SK-N-SH (cell line): ENCODE data around the gene TBC1D2B. TPM values are rescaled to one million over a fixed set of nuclear protein-coding genes. Genes with fewer than 3 reads are reported as not detected.
A peak's percentile ranks its signal among the peaks of the same experiment; 100 is the strongest.

Experiments used
- CTCF ChIA-PET: fragments of 300-600, 350-600 bp; formaldehyde crosslinking; extraction: SDS; loops from one replicate; lab custom pipeline; 2021; lab: Yijun Ruan, JAX
- POLR2A ChIA-PET: fragments of 350-600 bp; sonication (Branson Sonifier 250); formaldehyde crosslinking; extraction: SDS; loops from one replicate; lab custom pipeline; 2020; ENCODE audit warnings: antibody characterized with exemption, inconsistent platforms; lab: Yijun Ruan, JAX
- DNase-seq: peaks from one replicate; pipeline ENCODE4 v3.0.0; 2012
- H2AFZ ChIP-seq: fragments of 200-600 bp; sonication (generic); 2 replicates; pipeline ENCODE4 v1.8.1; 2016; ENCODE audit warnings: antibody characterized with exemption, mild to moderate bottlenecking, low read depth
- H3F3A ChIP-seq: fragments of 200-600 bp; sonication (generic); replicated peaks from 2 replicates; pipeline ENCODE3; 2016; ENCODE audit warnings: antibody characterized with exemption, mild to moderate bottlenecking; ENCODE audit not compliant: insufficient read depth
- H3K27ac ChIP-seq, 2 experiments: fragments of 200-500 bp in 1 of 2; fragments of 200-600 bp in 1 of 2; sonication (Bioruptor generic) in 1 of 2; sonication (generic), shearing (Covaris generic) in 1 of 2; 2 replicates each; pipeline versions ENCODE4 v1.5.1 to v1.6.1; 2014 to 2016; ENCODE audit warnings: low read depth in 2 of 2, inconsistent platforms in 1 of 2, low read length in 1 of 2, mild to moderate bottlenecking in 1 of 2, mixed read lengths in 1 of 2
- H3K27me3 ChIP-seq: fragments of 200-600 bp; sonication (generic), shearing (Covaris generic); 2 replicates; pipeline ENCODE4 v1.6.1; 2016; ENCODE audit warnings: mixed run types; ENCODE audit not compliant: insufficient read depth
- H3K36me3 ChIP-seq, 2 experiments: fragments of 200-500 bp in 1 of 2; fragments of 200-600 bp in 1 of 2; sonication (Bioruptor generic) in 1 of 2; sonication (generic) in 1 of 2; replicated peaks in 1 of 2; 2 replicates each; pipeline versions ENCODE3 to v1.5.1; 2014 to 2016; ENCODE audit warnings: low read length in 1 of 2, mild to moderate bottlenecking in 1 of 2; ENCODE audit not compliant: insufficient read depth in 2 of 2, control insufficient read depth in 1 of 2
- H3K4me1 ChIP-seq, 2 experiments: fragments of 200-500 bp in 1 of 2; fragments of 200-600 bp in 1 of 2; sonication (Bioruptor generic) in 1 of 2; sonication (generic), shearing (Covaris generic) in 1 of 2; 2 replicates each; pipeline versions ENCODE4 v1.5.1 to v1.6.1; 2014 to 2016; ENCODE audit warnings: low read depth in 1 of 2, low read length in 1 of 2, mixed run types in 1 of 2; ENCODE audit not compliant: insufficient read depth in 2 of 2, control insufficient read depth in 1 of 2
- H3K4me2 ChIP-seq: fragments of 200-600 bp; sonication (generic), shearing (Covaris generic); 2 replicates; pipeline ENCODE4 v1.6.1; 2017; ENCODE audit warnings: mixed run types
- H3K4me3 ChIP-seq, 2 experiments: fragments of 200-500 bp in 1 of 2; fragments of 200-600 bp in 1 of 2; sonication (Bioruptor generic) in 1 of 2; sonication (generic), shearing (Covaris generic) in 1 of 2; 2 replicates each; pipeline versions ENCODE4 v1.5.1 to v1.8.1; 2014 to 2016; ENCODE audit warnings: low read depth in 2 of 2, inconsistent platforms in 1 of 2, low read length in 1 of 2, mild to moderate bottlenecking in 1 of 2, mixed read lengths in 1 of 2, moderate library complexity in 1 of 2
- H3K79me2 ChIP-seq: fragments of 200-600 bp; sonication (generic); 2 replicates; pipeline ENCODE4 v1.8.1; 2017; ENCODE audit warnings: mild to moderate bottlenecking; ENCODE audit not compliant: insufficient read depth
- H3K9ac ChIP-seq: fragments of 200-600 bp; sonication (generic); 2 replicates; pipeline ENCODE4 v1.6.1; 2017; ENCODE audit warnings: mixed run types
- H3K9me2 ChIP-seq: fragments of 200-600 bp; sonication (generic); 2 replicates; pipeline ENCODE4 v1.6.1; 2017; ENCODE audit warnings: mixed run types
- H3K9me3 ChIP-seq: fragments of 200-600 bp; sonication (generic); 2 replicates; pipeline ENCODE4 v1.6.1; 2017; ENCODE audit warnings: mixed run types, mild to moderate bottlenecking, moderate library complexity
- H4K20me1 ChIP-seq: fragments of 200-600 bp; sonication (generic); 2 replicates; pipeline ENCODE4 v1.6.1; 2017; ENCODE audit warnings: mild to moderate bottlenecking, mixed run types; ENCODE audit not compliant: insufficient read depth
- IRF3 ChIP-seq: fragments of 150-350 bp; IDR thresholded peaks from 2 replicates; pipeline ENCODE4 v1.6.1; 2016; ENCODE audit warnings: mild to moderate bottlenecking, low read depth, low read length
- MAX ChIP-seq: IDR thresholded peaks from 2 replicates; pipeline ENCODE4 v1.4.0; 2012; ENCODE audit warnings: low read depth
- REST ChIP-seq: IDR thresholded peaks from 2 replicates; pipeline ENCODE4 v1.6.1; 2012; ENCODE audit warnings: mild to moderate bottlenecking, low read depth, low read length, moderate library complexity
- TCF12 ChIP-seq: IDR thresholded peaks from 2 replicates; pipeline ENCODE4 v1.4.0; 2012
- USF1 ChIP-seq: IDR thresholded peaks from 2 replicates; pipeline ENCODE4 v1.4.0; 2012; ENCODE audit warnings: low read depth, borderline replicate concordance
- WGBS: methylation state at CpG from one replicate; pipeline ENCODE4 v1.1.6; 2017; ENCODE audit warnings: low lambda C conversion rate; 5-methylcytosine and 5-hydroxymethylcytosine counted together
- polyA plus RNA-seq, 3 experiments: library from polyadenylated mRNA; depleted of rRNA; stranded (reverse); fragments of >200 nt; gene quantifications; 2 replicates each; pipeline ENCODE4 v1.2.3, GENCODE V29; 2012

The TBC1D2B gene
- polyA plus RNA-seq, 1 of the 3 experiments (the other 2 are of a cell fraction): 19.0 TPM

GRCh38 chr15:78064544-78064943, 13.0 kb downstream of the TBC1D2B start:
- Histone ChIP-seq H3K4me2 (peak overlapping the region; percentile 57), H3F3A (peaks cover 27% of the 10 kb centered on the region), H3K9me2 (no peaks in the 10 kb centered on the region), H3K27me3 (no peaks in the 10 kb centered on the region), H3K9me3 (no peaks in the 10 kb centered on the region), H3K79me2 (peaks cover 93% of the 10 kb centered on the region), H3K4me3 (no peak overlapping the region; a peak in 1 of 4 replicates), H3K4me1 (peaks cover 63 to 65% of the 10 kb centered on the region in 2 experiments), H3K36me3 (no peaks in the 10 kb centered on the region), H4K20me1 (peaks cover 27% of the 10 kb centered on the region), H2AFZ (no peak overlapping the region), H3K27ac (peak overlapping the region; percentile 87 to 99), H3K9ac (no peak overlapping the region; the same call in 1 of the 2 replicates)
- ChIA-PET POLR2A (no interaction called here), CTCF (no interaction called here)
- no peak for DNase-seq
- TF ChIP-seq TCF12 (peak; percentile 57), IRF3 (no peak)
- 59% methylated on average over 2 of the region's 2 CpGs for WGBS

GRCh38 chr15:78063970-78064385, 13.5 kb downstream of the TBC1D2B start:
- H3K27ac ChIP-seq: peak overlapping the region; percentile 87 to 99; a peak in 3 of 4 replicates
- no peaks in the 10 kb centered on the region for H3K27me3 ChIP-seq
- no peak for TF ChIP-seq USF1
- no peak for TF ChIP-seq REST
- no peak for TF ChIP-seq MAX
- H3K9ac ChIP-seq: no peak overlapping the region
- no peak for DNase-seq
- no peaks in the 10 kb centered on the region for H3K9me3 ChIP-seq
- no peak overlapping the region for H3K4me2 ChIP-seq
- no peak overlapping the region for H3K4me3 ChIP-seq
- peaks cover 27% of the 10 kb centered on the region; the same call in 1 of the 2 replicates for H4K20me1 ChIP-seq
- ChIA-PET POLR2A (no interaction called here), CTCF (no interaction called here)
- WGBS: 89% methylated on average over 5 of the region's 5 CpGs
- peaks cover 27% of the 10 kb centered on the region for H3F3A ChIP-seq
- H3K79me2 ChIP-seq: peaks cover 93% of the 10 kb centered on the region
- no peaks in the 10 kb centered on the region for H3K36me3 ChIP-seq
- H3K9me2 ChIP-seq: no peaks in the 10 kb centered on the region
- peaks cover 59 to 63% of the 10 kb centered on the region in 2 experiments for H3K4me1 ChIP-seq
- no peak overlapping the region for H2AFZ ChIP-seq
